Keratinocyte (primary cell): Measurements from ENCODE around the gene NME7. TPM values are rescaled to one million over a fixed set of nuclear protein-coding genes. Genes with fewer than 3 reads are reported as not detected.

Experiments
- DNase-seq: peaks from one replicate; pipeline ENCODE4 v3.0.0-alpha.2; 2011; ENCODE audit warnings: low read depth, missing footprints, low spot score
- FAIRE-seq: peaks from 2 replicates; lab custom pipeline; 2011; peaks lifted over from hg19 to GRCh38; lab: Jason Lieb, UNC
- H2AFZ ChIP-seq: 2 replicates; pipeline ENCODE4 v1.6.0; 2012; ENCODE audit warnings: low read length, control low read depth, inconsistent platforms; ENCODE audit not compliant: control insufficient read depth
- H3K27ac ChIP-seq: 2 replicates; pipeline ENCODE4 v1.5.1; 2011; ENCODE audit warnings: low read length; ENCODE audit not compliant: control insufficient read depth, insufficient read depth
- H3K27me3 ChIP-seq: 3 replicates; pipeline ENCODE4 v1.6.0; 2011; ENCODE audit warnings: low read length; ENCODE audit not compliant: control insufficient read depth, insufficient read depth; ENCODE audit errors: extremely low read depth
- H3K36me3 ChIP-seq, 2 experiments: 2 replicates in 1 of 2; 3 replicates in 1 of 2; pipeline ENCODE4 v1.5.1; 2011; ENCODE audit warnings: low read length in 2 of 2, mild to moderate bottlenecking in 1 of 2; ENCODE audit not compliant: control insufficient read depth in 2 of 2, insufficient read depth in 2 of 2; ENCODE audit errors: extremely low read depth in 1 of 2
- H3K4me1 ChIP-seq: 3 replicates; pipeline ENCODE4 v1.5.1; 2011; ENCODE audit warnings: low read length; ENCODE audit not compliant: control insufficient read depth, insufficient read depth; ENCODE audit errors: extremely low read depth
- H3K4me2 ChIP-seq: 3 replicates; pipeline ENCODE4 v1.6.0; 2011; ENCODE audit warnings: low read depth, low read length; ENCODE audit not compliant: control insufficient read depth, insufficient read depth; ENCODE audit errors: extremely low read depth
- H3K4me3 ChIP-seq, 3 experiments: fragments of 200-600 bp in 1 of 3; sonication (generic) in 1 of 3; 2 replicates in 2 of 3; 3 replicates in 1 of 3; pipeline ENCODE4 v1.5.1; 2011 to 2016; ENCODE audit warnings: low read length in 3 of 3, mild to moderate bottlenecking in 3 of 3, control low read depth in 2 of 3, inconsistent platforms in 1 of 3, low read depth in 1 of 3, mixed read lengths in 1 of 3, mixed run types in 1 of 3, moderate library complexity in 1 of 3; ENCODE audit not compliant: control insufficient read depth in 2 of 3, insufficient read depth in 2 of 3; ENCODE audit errors: extremely low read depth in 1 of 3
- H3K79me2 ChIP-seq: 2 replicates; pipeline ENCODE4 v1.6.0; 2012; ENCODE audit warnings: low read length; ENCODE audit not compliant: control insufficient read depth, insufficient read depth
- H3K9ac ChIP-seq: 3 replicates; pipeline ENCODE4 v1.6.0; 2011; ENCODE audit warnings: low read length; ENCODE audit not compliant: control insufficient read depth, insufficient read depth; ENCODE audit errors: extremely low read depth
- H3K9me1 ChIP-seq: 3 replicates; pipeline ENCODE4 v1.6.0; 2011; ENCODE audit warnings: low read length; ENCODE audit not compliant: control insufficient read depth, insufficient read depth; ENCODE audit errors: extremely low read depth
- H3K9me3 ChIP-seq: 2 replicates; pipeline ENCODE4 v1.5.1; 2012; ENCODE audit warnings: low read depth, low read length; ENCODE audit not compliant: control insufficient read depth
- H4K20me1 ChIP-seq: 3 replicates; pipeline ENCODE4 v1.6.0; 2011; ENCODE audit warnings: low read length; ENCODE audit not compliant: control insufficient read depth, insufficient read depth; ENCODE audit errors: extremely low read depth
- CTCF ChIP-seq, 3 experiments: IDR thresholded peaks in 1 of 3; conservative IDR thresholded peaks in 1 of 3; optimal IDR thresholded peaks in 1 of 3; 2 replicates in 2 of 3; 3 replicates in 1 of 3; pipeline versions ENCODE3 to v1.5.1; 2011; ENCODE audit warnings: low read length in 3 of 3, mild to moderate bottlenecking in 3 of 3, moderate library complexity in 2 of 3, control low read depth in 1 of 3, inconsistent platforms in 1 of 3; ENCODE audit not compliant: insufficient read depth in 2 of 3; ENCODE audit errors: extremely low read depth in 1 of 3
- EZH2 ChIP-seq: IDR thresholded peaks from one replicate; pipeline ENCODE4 v1.6.1; 2012; ENCODE audit warnings: inconsistent platforms, mild to moderate bottlenecking, low read length, moderate library complexity
- dilution Hi-C: fragments of 300-500 bp; cut with MboI; formaldehyde crosslinking; loops from one replicate; pipeline ENCODE4 v1.7.0; 2020; ENCODE audit warnings: low sequenced_read_pairs; ENCODE audit not compliant: extremely low pct_ligation_motif_present
- polyA plus RNA-seq, 5 experiments: library from polyadenylated mRNA; depleted of rRNA in 3 of 5; stranded (reverse) in 3 of 5; stranded (forward) in 1 of 5; unstranded in 1 of 5; fragments of >200 nt; gene quantifications; 1 replicate in 1 of 5; 2 replicates in 3 of 5; 3 replicates in 1 of 5; pipeline versions ENCODE4 v1.2.1 to v1.2.3, GENCODE V29; 2011 to 2012; ENCODE audit warnings: missing spikeins in 2 of 5, low read depth in 1 of 5, low replicate concordance in 1 of 5

Gene NME7
- polyA plus RNA-seq, 1 donor (not counting 4 experiments of a cell fraction or from before 2014, with no cell fraction given), result 52.9 TPM

GRCh38 chr1:169089776-169090175 lies 277.8 kb downstream of the NME7 start:
- dilution Hi-C loops, result no loop called here

GRCh38 chr1:169087876-169088275 lies 279.7 kb downstream of the NME7 start:
- no peaks in the 10 kb centered on the region for H3K4me1 ChIP-seq
- H2AFZ ChIP-seq, result no peak overlapping the region
- FAIRE-seq, result no peak

More at GRCh38 chr1:169089776-169090175, 277.8 kb downstream of the NME7 start:
- no peaks in the 10 kb centered on the region for H3K9me1 ChIP-seq
- H3K27me3 ChIP-seq, result no peaks in the 10 kb centered on the region
- FAIRE-seq, result no peak
- peaks cover 3% of the 10 kb centered on the region for H3K4me1 ChIP-seq
- no peak overlapping the region for H3K27ac ChIP-seq
- H4K20me1 ChIP-seq, result no peaks in the 10 kb centered on the region
- no peak for DNase-seq
- no peak overlapping the region for H2AFZ ChIP-seq
- H3K9me3 ChIP-seq, result no peaks in the 10 kb centered on the region
- H3K4me3 ChIP-seq, result no peak overlapping the region
- H3K9ac ChIP-seq, result no peak overlapping the region
- H3K36me3 ChIP-seq, result no peaks in the 10 kb centered on the region
- H3K4me2 ChIP-seq, result no peak overlapping the region
- TF ChIP-seq CTCF (optimal IDR thresholded peaks at IDR 0.05 in 1 of 3, IDR thresholded peaks at IDR 0.05 in 1 of 3, conservative IDR thresholded peaks at IDR 0.05 in 1 of 3; ENCODE audit: extremely low read depth in 1 of 3, insufficient read depth in 2 of 3, low read length in 3 of 3) (no peak), EZH2 (no peak)
- H3K79me2 ChIP-seq, result no peaks in the 10 kb centered on the region

More at GRCh38 chr1:169087876-169088275, 279.7 kb downstream of the NME7 start:
- H3K27ac ChIP-seq, result no peak overlapping the region
- TF ChIP-seq EZH2 (no peak), CTCF (optimal IDR thresholded peaks at IDR 0.05 in 1 of 3, IDR thresholded peaks at IDR 0.05 in 1 of 3, conservative IDR thresholded peaks at IDR 0.05 in 1 of 3; ENCODE audit: extremely low read depth in 1 of 3, insufficient read depth in 2 of 3, low read length in 3 of 3) (no peak)
- H4K20me1 ChIP-seq, result no peaks in the 10 kb centered on the region
- H3K4me3 ChIP-seq, result no peak overlapping the region
- H3K9ac ChIP-seq, result no peak overlapping the region
- no peaks in the 10 kb centered on the region for H3K27me3 ChIP-seq
- H3K36me3 ChIP-seq, result no peaks in the 10 kb centered on the region
- no peaks in the 10 kb centered on the region for H3K9me3 ChIP-seq
- no peak overlapping the region for H3K4me2 ChIP-seq
- no peaks in the 10 kb centered on the region for H3K9me1 ChIP-seq
- no peaks in the 10 kb centered on the region for H3K79me2 ChIP-seq
- dilution Hi-C loops, result no loop called here
- DNase-seq, result no peak
